MCF 10A (cell line): ENCODE results near the gene SH3RF2. TPM values are rescaled to one million over a fixed set of nuclear protein-coding genes. Genes with fewer than 3 reads are reported as not detected.

Experiments used
- BruUV-seq: library from RNA; stranded (reverse); fragments of 400-500 nt; replicated peaks from 2 replicates; lab custom pipeline; 2021; lab: Mats Ljungman, UMichigan
- CTCF ChIA-PET: fragments of 300-600 bp; sonication (Branson Sonifier 250); formaldehyde crosslinking; extraction: SDS; loops from one replicate; lab custom pipeline; 2021; ENCODE audit warnings: antibody characterized with exemption, inconsistent platforms; lab: Yijun Ruan, JAX
- POLR2A ChIA-PET: fragments of 300-600, 350-650 bp; sonication (Branson Sonifier 250); formaldehyde crosslinking; extraction: SDS; loops from one replicate; lab custom pipeline; 2020; ENCODE audit warnings: antibody characterized with exemption, inconsistent platforms; lab: Yijun Ruan, JAX
- DNase-seq: peaks from one replicate; pipeline ENCODE4 v3.0.0-alpha.2; 2018; ENCODE audit not compliant: unreplicated experiment
- H3K27ac Mint-ChIP-seq: one replicate; pipeline ENCODE4 v1.8.0; 2022; ENCODE audit warnings: mild to moderate bottlenecking, low read depth, mixed read lengths; ENCODE audit not compliant: unreplicated experiment
- H3K27me3 Mint-ChIP-seq: one replicate; pipeline ENCODE4 v1.8.0; 2022; ENCODE audit warnings: mixed read lengths; ENCODE audit not compliant: insufficient read depth, unreplicated experiment
- H3K36me3 Mint-ChIP-seq: one replicate; pipeline ENCODE4 v1.8.0; 2022; ENCODE audit warnings: mild to moderate bottlenecking, moderate library complexity, mixed read lengths; ENCODE audit not compliant: insufficient read depth, unreplicated experiment
- H3K4me1 Mint-ChIP-seq: one replicate; pipeline ENCODE4 v1.8.0; 2022; ENCODE audit warnings: mixed read lengths; ENCODE audit not compliant: insufficient read depth, unreplicated experiment
- H3K4me3 Mint-ChIP-seq: one replicate; pipeline ENCODE4 v1.8.0; 2022; ENCODE audit warnings: mild to moderate bottlenecking, moderate library complexity, mixed read lengths; ENCODE audit not compliant: unreplicated experiment
- H3K9me3 Mint-ChIP-seq: one replicate; pipeline ENCODE4 v1.8.0; 2022; ENCODE audit warnings: mixed read lengths; ENCODE audit not compliant: unreplicated experiment
- intact Hi-C: fragments of 100-400 bp; cut with micrococcal nuclease; formaldehyde crosslinking; loops from 2 replicates; pipeline ENCODE4 v1.14.1; 2022
- total RNA-seq: library from RNA; stranded (reverse); gene quantifications from 2 replicates; pipeline ENCODE4 v1.2.3, GENCODE V29; 2022
- TF ChIP-seq, protein P1 (sequence below): fragments of 200-600 bp; IDR thresholded peaks from one replicate; pipeline ENCODE4 v1.8.0; 2022; ENCODE audit warnings: antibody characterized with exemption, mild to moderate bottlenecking; ENCODE audit not compliant: unreplicated experiment

SH3RF2 gene
- total RNA-seq, 1 experiment from 2014 or later, result 29.6 TPM

DNA sequence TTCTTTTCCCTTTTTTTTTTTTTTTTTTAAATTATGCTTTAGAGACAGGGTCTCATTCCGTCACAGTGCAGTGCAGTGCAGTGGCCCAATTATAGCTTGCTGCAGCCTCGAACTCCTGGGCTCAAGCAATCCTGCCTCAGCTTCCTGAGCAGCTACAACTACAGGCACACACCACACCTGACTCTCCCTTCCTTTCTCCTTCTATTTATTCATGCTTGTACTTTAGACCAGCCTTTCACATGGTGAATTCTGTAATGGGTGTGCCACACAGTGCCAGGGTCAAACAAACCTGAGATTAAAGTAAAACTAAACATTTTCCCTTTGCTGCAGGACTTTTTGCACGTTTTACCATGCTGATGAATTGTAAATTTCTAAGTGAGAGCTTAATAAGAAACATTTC lies 8.0 kb downstream of the SH3RF2 start:
- peaks cover 75% of the 10 kb centered on the region for H3K4me1 Mint-ChIP-seq
- CTCF ChIA-PET, result interaction anchor here (0.5 to 4.1 kb wide), 8 partner anchors 10 to 405 kb away, joined by 3 to 16 read pairs (median 8); no protein-coding TSS in a partner anchor
- BruUV-seq, result no TSS peak

GRCh38 chr5:145945620-145946111 lies 9.3 kb downstream of the SH3RF2 start:
- Mint-ChIP-seq H3K27me3 (no peaks in the 10 kb centered on the region), H3K27ac (peak overlapping the region; percentile 32), H3K36me3 (peaks cover 18% of the 10 kb centered on the region), H3K9me3 (no peaks in the 10 kb centered on the region), H3K4me3 (no peak overlapping the region), H3K4me1 (peaks cover 67% of the 10 kb centered on the region)
- ChIA-PET POLR2A (interaction anchor here (0.7 to 13.2 kb wide), 9 partner anchors 10 to 111 kb away, joined by 3 to 268 read pairs (median 5); partner anchors contain the start of genes PRELID2 and SH3RF2), CTCF (interaction anchor here (0.5 to 4.1 kb wide), 16 partner anchors 9 to 260 kb away, joined by 3 to 16 read pairs (median 4); no protein-coding TSS in a partner anchor)
- intact Hi-C loops, result no loop called here
- DNase-seq, result no peak
- no TSS peak for BruUV-seq
- TF ChIP-seq, protein P1, sequence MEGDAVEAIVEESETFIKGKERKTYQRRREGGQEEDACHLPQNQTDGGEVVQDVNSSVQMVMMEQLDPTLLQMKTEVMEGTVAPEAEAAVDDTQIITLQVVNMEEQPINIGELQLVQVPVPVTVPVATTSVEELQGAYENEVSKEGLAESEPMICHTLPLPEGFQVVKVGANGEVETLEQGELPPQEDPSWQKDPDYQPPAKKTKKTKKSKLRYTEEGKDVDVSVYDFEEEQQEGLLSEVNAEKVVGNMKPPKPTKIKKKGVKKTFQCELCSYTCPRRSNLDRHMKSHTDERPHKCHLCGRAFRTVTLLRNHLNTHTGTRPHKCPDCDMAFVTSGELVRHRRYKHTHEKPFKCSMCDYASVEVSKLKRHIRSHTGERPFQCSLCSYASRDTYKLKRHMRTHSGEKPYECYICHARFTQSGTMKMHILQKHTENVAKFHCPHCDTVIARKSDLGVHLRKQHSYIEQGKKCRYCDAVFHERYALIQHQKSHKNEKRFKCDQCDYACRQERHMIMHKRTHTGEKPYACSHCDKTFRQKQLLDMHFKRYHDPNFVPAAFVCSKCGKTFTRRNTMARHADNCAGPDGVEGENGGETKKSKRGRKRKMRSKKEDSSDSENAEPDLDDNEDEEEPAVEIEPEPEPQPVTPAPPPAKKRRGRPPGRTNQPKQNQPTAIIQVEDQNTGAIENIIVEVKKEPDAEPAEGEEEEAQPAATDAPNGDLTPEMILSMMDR, result no peak

More for the DNA sequence above, 8.0 kb downstream of the SH3RF2 start:
- no peak overlapping the region for H3K4me3 Mint-ChIP-seq
- TF ChIP-seq, protein P1, result no peak
- peaks cover 26% of the 10 kb centered on the region for H3K36me3 Mint-ChIP-seq
- no peaks in the 10 kb centered on the region for H3K27me3 Mint-ChIP-seq
- no peak overlapping the region for H3K27ac Mint-ChIP-seq
- POLR2A ChIA-PET, result interaction anchor here (0.7 to 13.2 kb wide), 9 partner anchors 8 to 109 kb away, joined by 3 to 268 read pairs (median 10); partner anchors contain the start of genes PRELID2 and SH3RF2
- H3K9me3 Mint-ChIP-seq, result no peaks in the 10 kb centered on the region
- intact Hi-C loops, result no loop called here
- no peak for DNase-seq

DNA sequence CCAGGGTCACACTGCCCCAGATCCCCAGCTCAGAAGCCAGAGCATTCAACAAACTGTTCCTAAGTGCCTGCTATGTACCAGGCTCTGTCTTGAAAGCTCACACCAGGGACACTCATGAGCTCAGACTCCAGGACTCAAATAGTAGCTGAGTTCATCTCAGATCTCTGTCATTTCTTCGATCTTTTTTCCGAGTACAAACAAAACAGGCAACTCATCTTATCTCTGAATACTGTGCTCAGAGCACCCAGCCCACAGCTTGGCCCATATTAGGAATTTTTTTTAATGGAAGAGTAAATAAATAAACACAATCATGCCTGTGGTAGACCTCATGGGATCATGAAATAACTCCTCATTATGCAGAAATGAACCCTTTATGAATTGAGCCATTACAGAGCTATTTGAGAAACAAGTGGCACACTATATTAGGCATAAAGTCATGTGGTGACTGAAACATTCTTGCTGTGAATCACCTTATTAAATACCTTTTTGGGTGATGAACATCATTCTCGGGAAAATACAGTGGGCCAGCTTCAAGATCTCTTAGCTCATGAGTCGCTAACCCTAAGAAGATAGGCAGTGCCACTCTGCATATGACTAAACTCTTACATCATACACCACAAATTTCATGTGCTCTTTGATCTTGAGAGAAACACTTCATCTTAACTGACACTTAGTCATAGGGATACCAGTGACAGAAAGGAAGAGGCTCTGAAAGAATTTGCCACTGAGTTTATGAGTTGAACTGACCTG lies 9.9 kb downstream of the SH3RF2 start:
- H3K4me3 Mint-ChIP-seq, result no peak overlapping the region
- CTCF ChIA-PET, result interaction anchor here (0.5 to 4.1 kb wide), 17 partner anchors 9 to 691 kb away, joined by 3 to 16 read pairs (median 4); no protein-coding TSS in a partner anchor
- TF ChIP-seq, protein P1, result no peak
- no peaks in the 10 kb centered on the region for H3K27me3 Mint-ChIP-seq
- no TSS peak for BruUV-seq
- DNase-seq, result peak; percentile 72
- POLR2A ChIA-PET, result interaction anchor here (0.7 to 13.2 kb wide), 10 partner anchors 10 to 111 kb away, joined by 3 to 268 read pairs (median 5); partner anchors contain the start of genes PRELID2 and SH3RF2
- peak overlapping the region; percentile 32 for H3K27ac Mint-ChIP-seq
- H3K9me3 Mint-ChIP-seq, result no peaks in the 10 kb centered on the region
- intact Hi-C loops, result no loop called here
- peaks cover 61% of the 10 kb centered on the region for H3K4me1 Mint-ChIP-seq
- peaks cover 18% of the 10 kb centered on the region for H3K36me3 Mint-ChIP-seq

GRCh38 chr5:145947581-145947980 lies 11.2 kb downstream of the SH3RF2 start:
- Mint-ChIP-seq H3K4me1 (peaks cover 49% of the 10 kb centered on the region), H3K27ac (no peak overlapping the region), H3K4me3 (no peak overlapping the region), H3K9me3 (no peaks in the 10 kb centered on the region), H3K36me3 (peaks cover 18% of the 10 kb centered on the region), H3K27me3 (no peaks in the 10 kb centered on the region)
- TF ChIP-seq, protein P1, result no peak
- CTCF ChIA-PET, result interaction anchor here (0.5 to 1.3 kb wide), 9 partner anchors 8 to 194 kb away, joined by 3 to 5 read pairs (median 3); no protein-coding TSS in a partner anchor
- BruUV-seq, result no TSS peak
- no peak for DNase-seq
- POLR2A ChIA-PET, result interaction anchor here (0.5 to 1.6 kb wide), 6 partner anchors 10 to 189 kb away, joined by 3 to 7 read pairs (median 4); partner anchors contain the start of gene SH3RF2
- intact Hi-C loops, result no loop called here
